H9 (cell line): ENCODE results near the gene KDM4C. TPM values are rescaled to one million over a fixed set of nuclear protein-coding genes. Genes with fewer than 3 reads are reported as not detected.

Experiments
- DNase-seq: peaks from one replicate; pipeline ENCODE4 v3.0.0-alpha.2; 2017
- H2AFZ ChIP-seq: one replicate; pipeline ENCODE4 v1.6.1; 2013; ENCODE audit warnings: mild to moderate bottlenecking, low read length, control low read depth, moderate library complexity
- H2AK5ac ChIP-seq: 2 replicates; pipeline ENCODE4 v1.6.1; 2013; ENCODE audit warnings: low read length, control low read depth, mixed read lengths; ENCODE audit not compliant: insufficient read length
- H2BK120ac ChIP-seq: one replicate; pipeline ENCODE4 v1.6.1; 2013; ENCODE audit warnings: low read depth, mild to moderate bottlenecking, low read length, control low read depth, inconsistent platforms; ENCODE audit not compliant: poor library complexity, severe bottlenecking
- H2BK12ac ChIP-seq: 2 replicates; pipeline ENCODE4 v1.6.1; 2013; ENCODE audit warnings: low read length, control low read depth, mixed read lengths, low read depth; ENCODE audit not compliant: insufficient read length
- H2BK15ac ChIP-seq: 2 replicates; pipeline ENCODE4 v1.6.1; 2013; ENCODE audit warnings: low read depth, low read length, control low read depth
- H2BK20ac ChIP-seq: one replicate; pipeline ENCODE4 v1.6.1; 2013; ENCODE audit warnings: low read depth, mild to moderate bottlenecking, low read length, control low read depth, inconsistent platforms; ENCODE audit not compliant: poor library complexity, severe bottlenecking
- H2BK5ac ChIP-seq: 2 replicates; pipeline ENCODE4 v1.6.1; 2013; ENCODE audit warnings: low read length, control low read depth, mixed read lengths; ENCODE audit not compliant: insufficient read length
- H3K14ac ChIP-seq: 2 replicates; pipeline ENCODE4 v1.6.1; 2013; ENCODE audit warnings: low read length, control low read depth; ENCODE audit not compliant: insufficient read depth
- H3K18ac ChIP-seq: 2 replicates; pipeline ENCODE4 v1.6.1; 2013; ENCODE audit warnings: low read depth, mild to moderate bottlenecking, mixed read lengths, low read length, control low read depth; ENCODE audit not compliant: insufficient read length
- H3K23ac ChIP-seq: 2 replicates; pipeline ENCODE4 v1.6.1; 2013; ENCODE audit warnings: low read length, control low read depth, mixed read lengths, low read depth; ENCODE audit not compliant: insufficient read length
- H3K23me2 ChIP-seq: 2 replicates; pipeline ENCODE4 v1.6.1; 2013; ENCODE audit warnings: low read depth, mild to moderate bottlenecking, mixed read lengths, low read length, control low read depth; ENCODE audit not compliant: insufficient read length, poor library complexity, severe bottlenecking
- H3K27ac ChIP-seq: 2 replicates; pipeline ENCODE4 v1.5.1; 2013; ENCODE audit warnings: low read length, control low read depth, mixed read lengths, low read depth; ENCODE audit not compliant: insufficient read length
- H3K27me3 ChIP-seq: 2 replicates; pipeline ENCODE4 v1.6.1; 2013; ENCODE audit warnings: low read length, control low read depth, inconsistent platforms; ENCODE audit not compliant: insufficient read depth
- H3K4ac ChIP-seq: 2 replicates; pipeline ENCODE4 v1.6.1; 2013; ENCODE audit warnings: low read depth, mild to moderate bottlenecking, control low read depth, inconsistent platforms, low read length, moderate library complexity
- H3K4me1 ChIP-seq: 2 replicates; pipeline ENCODE4 v1.6.1; 2013; ENCODE audit warnings: low read length, control low read depth, inconsistent platforms; ENCODE audit not compliant: insufficient read depth
- H3K4me2 ChIP-seq: 2 replicates; pipeline ENCODE4 v1.6.1; 2013; ENCODE audit warnings: low read length, control low read depth, mixed read lengths; ENCODE audit not compliant: insufficient read length, insufficient read depth
- H3K56ac ChIP-seq: 2 replicates; pipeline ENCODE4 v1.6.1; 2013; ENCODE audit warnings: low read depth, mild to moderate bottlenecking, mixed read lengths, low read length, control low read depth; ENCODE audit not compliant: insufficient read length
- H3K79me1 ChIP-seq: 2 replicates; pipeline ENCODE4 v1.6.1; 2013; ENCODE audit warnings: low read depth, mild to moderate bottlenecking, moderate library complexity, low read length, control low read depth, inconsistent platforms; ENCODE audit not compliant: insufficient read depth, poor library complexity, severe bottlenecking
- H3K79me2 ChIP-seq: 2 replicates; pipeline ENCODE4 v1.6.1; 2013; ENCODE audit warnings: low read length, control low read depth, inconsistent platforms; ENCODE audit not compliant: insufficient read depth
- H3K9ac ChIP-seq: 2 replicates; pipeline ENCODE4 v1.6.1; 2013; ENCODE audit warnings: low read length, control low read depth, mixed read lengths; ENCODE audit not compliant: insufficient read length; ENCODE audit errors: extremely low read depth
- H3K9me3 ChIP-seq: one replicate; pipeline ENCODE4 v1.6.1; 2013; ENCODE audit warnings: low read depth, low read length, inconsistent platforms; ENCODE audit not compliant: control insufficient read depth
- H3T11ph ChIP-seq: one replicate; pipeline ENCODE4 v1.6.1; 2013; ENCODE audit warnings: mild to moderate bottlenecking, low read length, control low read depth, inconsistent platforms
- H4K20me1 ChIP-seq: one replicate; pipeline ENCODE4 v1.6.1; 2013; ENCODE audit not compliant: control insufficient read depth, insufficient read length, insufficient read depth
- H4K5ac ChIP-seq: 2 replicates; pipeline ENCODE4 v1.6.1; 2013; ENCODE audit warnings: low read depth, mild to moderate bottlenecking, mixed read lengths, low read length, control low read depth; ENCODE audit not compliant: insufficient read length
- H4K8ac ChIP-seq: replicated peaks from 2 replicates; pipeline ENCODE4 v1.6.1; 2013; ENCODE audit warnings: low read length, control low read depth, mixed read lengths, low read depth; ENCODE audit not compliant: insufficient read length
- H4K91ac ChIP-seq: 2 replicates; pipeline ENCODE4 v1.6.1; 2013; ENCODE audit warnings: low read depth, mild to moderate bottlenecking, moderate library complexity, mixed read lengths, low read length, control low read depth; ENCODE audit not compliant: insufficient read length
- H3K27ac Mint-ChIP-seq, 3 experiments: 2 replicates in 2 of 3; 3 replicates in 1 of 3; pipeline ENCODE4 v1.8.0; 2020 to 2021; ENCODE audit warnings: mixed read lengths in 3 of 3, mild to moderate bottlenecking in 1 of 3, moderate library complexity in 1 of 3
- H3K27me3 Mint-ChIP-seq: 2 replicates; pipeline ENCODE4 v1.8.0; 2021; ENCODE audit warnings: low read depth, mild to moderate bottlenecking, moderate library complexity, mixed read lengths
- H3K36me3 Mint-ChIP-seq, 3 experiments: 2 replicates in 2 of 3; 3 replicates in 1 of 3; pipeline ENCODE4 v1.8.0; 2020 to 2021; ENCODE audit warnings: low read depth in 3 of 3, mixed read lengths in 3 of 3; ENCODE audit not compliant: insufficient read depth in 1 of 3
- H3K4me1 Mint-ChIP-seq, 2 experiments: 2 replicates each; pipeline ENCODE4 v1.8.0; 2020; ENCODE audit warnings: mixed read lengths in 2 of 2
- H3K4me3 Mint-ChIP-seq, 2 experiments: 2 replicates in 1 of 2; 3 replicates in 1 of 2; pipeline ENCODE4 v1.8.0; 2020 to 2021; ENCODE audit warnings: mild to moderate bottlenecking in 2 of 2, mixed read lengths in 2 of 2, moderate library complexity in 1 of 2
- H3K9me3 Mint-ChIP-seq, 2 experiments: 2 replicates in 1 of 2; 3 replicates in 1 of 2; pipeline ENCODE4 v1.8.0; 2020; ENCODE audit warnings: mild to moderate bottlenecking in 2 of 2, mixed read lengths in 2 of 2, moderate library complexity in 1 of 2
- total RNA-seq: library from RNA; stranded (reverse); gene quantifications from 2 replicates; pipeline ENCODE4 v1.2.1, GENCODE V29; 2021
- TF ChIP-seq, protein P1 (sequence below): fragments of 200-600 bp; sonication (generic); conservative IDR thresholded peaks from 3 replicates; pipeline ENCODE4 v1.8.0; 2021; ENCODE audit warnings: antibody characterized with exemption, mild to moderate bottlenecking

KDM4C gene
- total RNA-seq, 1 experiment from 2014 or later = 24.0 TPM

DNA sequence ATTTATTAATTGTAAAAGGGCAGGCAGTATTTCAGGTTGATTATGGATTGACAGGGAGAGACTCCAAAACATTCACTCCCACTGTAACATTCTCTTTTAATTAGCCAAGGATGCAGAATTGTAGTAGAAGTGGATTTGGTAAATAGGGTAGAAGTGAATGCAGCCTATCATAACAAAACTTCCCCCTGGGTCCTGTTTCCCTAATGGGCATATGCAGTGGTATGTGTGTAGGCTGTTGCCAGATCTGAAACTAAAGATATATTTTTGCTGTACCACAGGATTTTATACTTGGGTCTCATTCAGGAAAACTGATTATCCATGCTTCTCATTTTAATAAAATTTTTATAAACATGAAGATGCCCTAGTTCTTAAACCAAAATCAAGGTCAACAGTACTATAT lies 351.2 kb downstream of the KDM4C start:
- no peak overlapping the region for H3K18ac ChIP-seq
- no peaks in the 10 kb centered on the region for H3K23me2 ChIP-seq
- H3K9me3 ChIP-seq = no peaks in the 10 kb centered on the region
- no peak overlapping the region for H3K27ac ChIP-seq
- H2BK5ac ChIP-seq = no peak overlapping the region
- no peak overlapping the region for H3K4me2 ChIP-seq
- H2AK5ac ChIP-seq = no peak overlapping the region
- no peaks in the 10 kb centered on the region for H3K79me1 ChIP-seq
- H3K14ac ChIP-seq = no peak overlapping the region
- Mint-ChIP-seq H3K4me1 (peaks cover 0 to 5% of the 10 kb centered on the region in 2 experiments; a peak in 2 of 4 replicates), H3K27me3 (no peaks in the 10 kb centered on the region), H3K4me3 (no peak overlapping the region), H3K9me3 (no peaks in the 10 kb centered on the region), H3K36me3 (peaks cover 0 to 1% (median 0%) of the 10 kb centered on the region in 3 experiments; a peak in 2 of 7 replicates), H3K27ac (no peak overlapping the region)
- no peak overlapping the region for H3K4ac ChIP-seq
- H3K4me1 ChIP-seq = no peaks in the 10 kb centered on the region
- no peak overlapping the region for H4K8ac ChIP-seq
- no peak overlapping the region for H2BK12ac ChIP-seq
- H3K56ac ChIP-seq = no peak overlapping the region
- H3K79me2 ChIP-seq = no peaks in the 10 kb centered on the region
- no peak overlapping the region for H2BK120ac ChIP-seq
- H3K9ac ChIP-seq = no peak overlapping the region
- TF ChIP-seq, protein P1, sequence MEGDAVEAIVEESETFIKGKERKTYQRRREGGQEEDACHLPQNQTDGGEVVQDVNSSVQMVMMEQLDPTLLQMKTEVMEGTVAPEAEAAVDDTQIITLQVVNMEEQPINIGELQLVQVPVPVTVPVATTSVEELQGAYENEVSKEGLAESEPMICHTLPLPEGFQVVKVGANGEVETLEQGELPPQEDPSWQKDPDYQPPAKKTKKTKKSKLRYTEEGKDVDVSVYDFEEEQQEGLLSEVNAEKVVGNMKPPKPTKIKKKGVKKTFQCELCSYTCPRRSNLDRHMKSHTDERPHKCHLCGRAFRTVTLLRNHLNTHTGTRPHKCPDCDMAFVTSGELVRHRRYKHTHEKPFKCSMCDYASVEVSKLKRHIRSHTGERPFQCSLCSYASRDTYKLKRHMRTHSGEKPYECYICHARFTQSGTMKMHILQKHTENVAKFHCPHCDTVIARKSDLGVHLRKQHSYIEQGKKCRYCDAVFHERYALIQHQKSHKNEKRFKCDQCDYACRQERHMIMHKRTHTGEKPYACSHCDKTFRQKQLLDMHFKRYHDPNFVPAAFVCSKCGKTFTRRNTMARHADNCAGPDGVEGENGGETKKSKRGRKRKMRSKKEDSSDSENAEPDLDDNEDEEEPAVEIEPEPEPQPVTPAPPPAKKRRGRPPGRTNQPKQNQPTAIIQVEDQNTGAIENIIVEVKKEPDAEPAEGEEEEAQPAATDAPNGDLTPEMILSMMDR = no peak
- no peaks in the 10 kb centered on the region for H4K20me1 ChIP-seq
- no peak overlapping the region for H2BK20ac ChIP-seq
- no peak overlapping the region for H3T11ph ChIP-seq
- no peak overlapping the region for H4K5ac ChIP-seq
- no peaks in the 10 kb centered on the region for H3K27me3 ChIP-seq
- H2AFZ ChIP-seq = no peak overlapping the region
- no peak overlapping the region for H4K91ac ChIP-seq
- H3K23ac ChIP-seq = no peak overlapping the region
- DNase-seq = no peak
- H2BK15ac ChIP-seq = no peak overlapping the region
